ENCODE results near the gene MEIS3. TPM values are rescaled to one million over a fixed set of nuclear protein-coding genes. Genes with fewer than 3 reads are reported as not detected.

MEIS3 gene
- total RNA-seq, 1 experiment from 2014 or later = 1.3 TPM

DNA sequence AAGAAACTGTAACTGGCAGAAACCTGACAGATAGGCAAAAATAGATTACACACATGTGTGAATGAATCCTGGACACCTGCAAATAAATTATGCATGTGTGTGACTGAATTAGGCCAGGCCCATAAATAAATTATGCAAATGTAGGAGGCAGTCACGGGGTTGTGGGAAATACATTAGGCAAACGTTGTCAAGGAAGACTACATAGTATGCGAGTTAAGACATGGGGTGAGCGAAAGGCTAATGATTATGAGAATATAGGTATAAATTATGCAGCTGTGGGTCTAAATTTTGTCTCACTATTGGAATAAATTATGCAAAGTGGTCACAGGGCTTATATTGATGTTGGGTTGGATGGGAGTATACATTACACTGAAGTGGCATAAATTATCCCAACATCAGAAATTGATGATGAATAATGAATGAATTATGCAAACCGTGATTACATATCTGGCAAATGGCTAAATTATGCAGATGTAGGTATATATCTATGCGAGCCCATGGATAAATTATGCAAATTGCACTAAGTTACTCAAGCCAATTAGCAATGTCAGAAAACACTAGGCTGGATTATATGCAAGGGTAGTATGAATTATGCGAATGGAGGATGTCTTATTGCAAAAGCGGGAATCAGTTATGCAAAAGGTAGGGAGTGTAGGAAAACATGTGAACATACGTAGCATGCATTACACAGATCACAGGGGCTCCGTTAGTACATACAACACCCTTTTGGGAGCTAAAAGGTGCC is 45.5 kb upstream of the MEIS3 start:
- no peaks in the 10 kb centered on the region for H3K36me3 ChIP-seq (ENCODE audit: low read depth, low read length)
- H2AFZ ChIP-seq (ENCODE audit: low read length) = no peak overlapping the region
- TF ChIP-seq EZH2 (IDR thresholded peaks at IDR 0.05; ENCODE audit: low read length, unreplicated experiment) (no peak), EZH2phosphoT487 (IDR thresholded peaks at IDR 0.05; ENCODE audit: borderline replicate concordance, low read length) (no peak)
- TF ChIP-seq, protein P1, sequence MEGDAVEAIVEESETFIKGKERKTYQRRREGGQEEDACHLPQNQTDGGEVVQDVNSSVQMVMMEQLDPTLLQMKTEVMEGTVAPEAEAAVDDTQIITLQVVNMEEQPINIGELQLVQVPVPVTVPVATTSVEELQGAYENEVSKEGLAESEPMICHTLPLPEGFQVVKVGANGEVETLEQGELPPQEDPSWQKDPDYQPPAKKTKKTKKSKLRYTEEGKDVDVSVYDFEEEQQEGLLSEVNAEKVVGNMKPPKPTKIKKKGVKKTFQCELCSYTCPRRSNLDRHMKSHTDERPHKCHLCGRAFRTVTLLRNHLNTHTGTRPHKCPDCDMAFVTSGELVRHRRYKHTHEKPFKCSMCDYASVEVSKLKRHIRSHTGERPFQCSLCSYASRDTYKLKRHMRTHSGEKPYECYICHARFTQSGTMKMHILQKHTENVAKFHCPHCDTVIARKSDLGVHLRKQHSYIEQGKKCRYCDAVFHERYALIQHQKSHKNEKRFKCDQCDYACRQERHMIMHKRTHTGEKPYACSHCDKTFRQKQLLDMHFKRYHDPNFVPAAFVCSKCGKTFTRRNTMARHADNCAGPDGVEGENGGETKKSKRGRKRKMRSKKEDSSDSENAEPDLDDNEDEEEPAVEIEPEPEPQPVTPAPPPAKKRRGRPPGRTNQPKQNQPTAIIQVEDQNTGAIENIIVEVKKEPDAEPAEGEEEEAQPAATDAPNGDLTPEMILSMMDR (conservative IDR thresholded peaks at IDR 0.05; ENCODE audit: low read depth, low read length) = no peak
- ChIA-PET CTCF (no interaction called here), POLR2A (ENCODE audit: unreplicated experiment) (no interaction called here)
- BruUV-seq (replicated peaks) = no TSS peak
- DNase-seq (no peak), ATAC-seq (no peak)
- no peak overlapping the region for H3K9ac ChIP-seq (ENCODE audit: low read length)
- H4K20me1 ChIP-seq (ENCODE audit: low read length) = no peaks in the 10 kb centered on the region
- no peak overlapping the region for H3K4me3 ChIP-seq (ENCODE audit: low read length)
- H3F3A ChIP-seq (ENCODE audit: low read length, unreplicated experiment) = no peaks in the 10 kb centered on the region
- H3K79me2 ChIP-seq (ENCODE audit: low read length) = no peaks in the 10 kb centered on the region
- no peak overlapping the region for H3K4me2 ChIP-seq (ENCODE audit: low read length)
- no peaks in the 10 kb centered on the region for H3K9me3 ChIP-seq (ENCODE audit: low read length)
- intact Hi-C loops (cut with micrococcal nuclease) = no loop called here
- H3K27me3 ChIP-seq (ENCODE audit: low read length) = peaks cover 13% of the 10 kb centered on the region
- H3K27ac ChIP-seq (ENCODE audit: low read length) = no peak overlapping the region
- no peaks in the 10 kb centered on the region for H3K4me1 ChIP-seq (ENCODE audit: insufficient read depth, low read length)
- no peaks in the 10 kb centered on the region for H3K9me2 ChIP-seq (replicated peaks; ENCODE audit: low read length)

DNA sequence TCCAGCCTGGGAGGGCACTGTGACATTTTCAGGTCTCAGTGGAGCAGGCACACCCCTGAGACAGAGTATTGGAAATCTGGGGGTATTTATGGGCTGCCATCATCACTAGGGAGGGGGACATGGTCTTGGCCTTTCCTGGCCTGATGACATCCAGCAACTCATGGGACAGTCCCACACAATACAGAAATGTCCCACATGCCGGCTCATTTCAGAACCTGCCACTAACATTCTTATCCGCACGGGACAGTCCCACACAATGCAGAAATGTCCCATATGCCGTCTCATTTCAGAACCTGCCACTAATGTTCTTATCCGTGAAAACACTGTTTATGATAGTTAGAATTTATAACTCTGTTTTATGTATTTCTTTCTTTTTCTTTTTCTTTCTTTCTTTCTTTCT is 42.5 kb upstream of the MEIS3 start:
- Histone ChIP-seq H3K36me3 (ENCODE audit: low read depth, low read length) (no peaks in the 10 kb centered on the region), H3K9me2 (replicated peaks; ENCODE audit: low read length) (no peaks in the 10 kb centered on the region), H3F3A (ENCODE audit: low read length, unreplicated experiment) (no peaks in the 10 kb centered on the region), H3K4me3 (ENCODE audit: low read length) (no peak overlapping the region), H3K27ac (ENCODE audit: low read length) (no peak overlapping the region), H3K9ac (ENCODE audit: low read length) (no peak overlapping the region), H3K4me1 (ENCODE audit: insufficient read depth, low read length) (no peaks in the 10 kb centered on the region), H3K79me2 (ENCODE audit: low read length) (no peaks in the 10 kb centered on the region), H4K20me1 (ENCODE audit: low read length) (no peaks in the 10 kb centered on the region), H2AFZ (ENCODE audit: low read length) (no peak overlapping the region), H3K27me3 (ENCODE audit: low read length) (peaks cover 19% of the 10 kb centered on the region), H3K4me2 (ENCODE audit: low read length) (no peak overlapping the region), H3K9me3 (ENCODE audit: low read length) (no peaks in the 10 kb centered on the region)
- intact Hi-C loops (cut with micrococcal nuclease) = no loop called here
- ATAC-seq (no peak), DNase-seq (no peak)
- TF ChIP-seq, protein P1 (conservative IDR thresholded peaks at IDR 0.05; ENCODE audit: low read depth, low read length) = no peak
- TF ChIP-seq EZH2phosphoT487 (IDR thresholded peaks at IDR 0.05; ENCODE audit: borderline replicate concordance, low read length) (no peak), EZH2 (IDR thresholded peaks at IDR 0.05; ENCODE audit: low read length, unreplicated experiment) (no peak)
- POLR2A ChIA-PET (ENCODE audit: unreplicated experiment) = no interaction called here
- no TSS peak for BruUV-seq (replicated peaks)
- CTCF ChIA-PET = no interaction called here

DNA sequence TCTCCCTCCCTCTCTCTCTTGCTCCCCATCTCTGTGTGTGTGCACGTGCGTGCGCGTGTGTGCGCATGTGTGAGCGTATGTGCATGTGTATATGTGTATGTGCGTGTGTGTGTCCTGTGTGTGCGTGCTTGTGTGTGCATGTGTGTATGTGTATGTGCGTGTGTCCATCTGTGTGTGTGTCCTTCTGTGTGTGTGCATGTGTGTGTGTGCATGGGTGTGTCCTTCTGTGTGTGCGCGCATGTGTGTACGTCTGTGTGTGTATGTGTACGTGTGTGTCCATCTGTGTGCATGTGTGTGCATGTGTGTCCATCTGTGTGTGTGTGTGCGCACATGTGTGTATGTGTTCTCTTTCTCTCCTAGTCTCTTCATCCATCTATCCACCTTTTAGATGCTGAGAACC is 40.1 kb upstream of the MEIS3 start:
- no peaks in the 10 kb centered on the region for H3K36me3 ChIP-seq (ENCODE audit: low read depth, low read length)
- ChIA-PET POLR2A (ENCODE audit: unreplicated experiment) (no interaction called here), CTCF (no interaction called here)
- H3K9ac ChIP-seq (ENCODE audit: low read length) = no peak overlapping the region
- no peaks in the 10 kb centered on the region for H3K79me2 ChIP-seq (ENCODE audit: low read length)
- no peaks in the 10 kb centered on the region for H3K9me2 ChIP-seq (replicated peaks; ENCODE audit: low read length)
- TF ChIP-seq EZH2 (IDR thresholded peaks at IDR 0.05; ENCODE audit: low read length, unreplicated experiment) (no peak), EZH2phosphoT487 (IDR thresholded peaks at IDR 0.05; ENCODE audit: borderline replicate concordance, low read length) (no peak)
- TF ChIP-seq, protein P1 (conservative IDR thresholded peaks at IDR 0.05; ENCODE audit: low read depth, low read length) = no peak
- BruUV-seq (replicated peaks) = no TSS peak
- H4K20me1 ChIP-seq (ENCODE audit: low read length) = no peaks in the 10 kb centered on the region
- H3K9me3 ChIP-seq (ENCODE audit: low read length) = no peaks in the 10 kb centered on the region
- peaks cover 23% of the 10 kb centered on the region for H3K27me3 ChIP-seq (ENCODE audit: low read length)
- no peaks in the 10 kb centered on the region for H3F3A ChIP-seq (ENCODE audit: low read length, unreplicated experiment)
- no peak overlapping the region for H3K4me3 ChIP-seq (ENCODE audit: low read length)
- H3K4me1 ChIP-seq (ENCODE audit: insufficient read depth, low read length) = no peaks in the 10 kb centered on the region
- H3K4me2 ChIP-seq (ENCODE audit: low read length) = no peak overlapping the region
- H3K27ac ChIP-seq (ENCODE audit: low read length) = no peak overlapping the region
- DNase-seq = no peak
- intact Hi-C loops (cut with micrococcal nuclease) = no loop called here
- H2AFZ ChIP-seq (ENCODE audit: low read length) = no peak overlapping the region
- ATAC-seq = no peak

Data from PC-3 (cell line).